CD4-positive, CD25-positive, alpha-beta regulatory T cell (primary cell): Measurements from ENCODE around the gene SNTG2. TPM values are rescaled to one million over a fixed set of nuclear protein-coding genes. Genes with fewer than 3 reads are reported as not detected.
A peak's percentile ranks its signal among the peaks of the same experiment; 100 is the strongest.

Experiments used
- ATAC-seq, 2 donors: fragments of 150-1000 bp; cut with Tn5 transposase; one replicate each; pipeline ENCODE4 v1.10.0; 2021; ENCODE audit warnings: low read depth in 2 of 2, moderate number of reproducible peaks in 2 of 2, moderate library complexity in 1 of 2
- DNase-seq, 3 donors: peaks; one replicate each; pipeline versions ENCODE4 v3.0.0 to v3.0.0-alpha.2; 2012 to 2022; ENCODE audit warnings: mixed read lengths in 1 of 3
- H3K27ac ChIP-seq: one replicate; pipeline ENCODE4 v1.7.0; 2013; ENCODE audit warnings: mild to moderate bottlenecking, low read length; ENCODE audit not compliant: insufficient read depth, poor library complexity, severe bottlenecking
- H3K27me3 ChIP-seq: one replicate; pipeline ENCODE4 v1.7.0; 2013; ENCODE audit warnings: low read length; ENCODE audit not compliant: control insufficient read depth, insufficient read depth
- H3K36me3 ChIP-seq: one replicate; pipeline ENCODE4 v1.7.0; 2013; ENCODE audit warnings: mild to moderate bottlenecking, low read length, moderate library complexity; ENCODE audit not compliant: control insufficient read depth, insufficient read depth
- H3K4me1 ChIP-seq: 2 replicates; pipeline ENCODE4 v1.7.0; 2013; ENCODE audit warnings: mild to moderate bottlenecking, low read length; ENCODE audit not compliant: insufficient read depth, control insufficient read depth, poor library complexity, severe bottlenecking
- H3K4me3 ChIP-seq: one replicate; pipeline ENCODE4 v1.7.0; 2013; ENCODE audit warnings: low read depth, mild to moderate bottlenecking, low read length, moderate library complexity
- H3K9me3 ChIP-seq, 2 experiments: 1 replicate in 1 of 2; 2 replicates in 1 of 2; pipeline ENCODE4 v1.7.0; 2013; ENCODE audit warnings: low read length in 2 of 2, mild to moderate bottlenecking in 1 of 2, moderate library complexity in 1 of 2; ENCODE audit not compliant: control insufficient read depth in 2 of 2
- H3K27ac Mint-ChIP-seq, 3 donors: one replicate each; pipeline ENCODE4 v1.8.0; 2020 to 2022; ENCODE audit warnings: mild to moderate bottlenecking in 3 of 3, mixed read lengths in 3 of 3, moderate library complexity in 2 of 3
- H3K27me3 Mint-ChIP-seq: one replicate; pipeline ENCODE4 v1.8.0; 2022; ENCODE audit warnings: mild to moderate bottlenecking, mixed read lengths
- H3K36me3 Mint-ChIP-seq: one replicate; pipeline ENCODE4 v1.8.0; 2020; ENCODE audit warnings: mixed read lengths
- H3K4me1 Mint-ChIP-seq, 4 donors: one replicate each; pipeline ENCODE4 v1.8.0; 2020 to 2022; ENCODE audit warnings: mixed read lengths in 4 of 4, mild to moderate bottlenecking in 1 of 4
- H3K4me3 Mint-ChIP-seq, 4 donors: one replicate each; pipeline ENCODE4 v1.8.0; 2020 to 2022; ENCODE audit warnings: mild to moderate bottlenecking in 4 of 4, mixed read lengths in 4 of 4, moderate library complexity in 3 of 4
- H3K9me3 Mint-ChIP-seq, 7 donors: one replicate each; pipeline ENCODE4 v1.8.0; 2020 to 2022; ENCODE audit warnings: mixed read lengths in 7 of 7, mild to moderate bottlenecking in 3 of 7, moderate library complexity in 2 of 7
- polyA plus RNA-seq, 4 donors: library from polyadenylated mRNA; unstranded; fragments of 300-500 nt; fragmentation: Illumina TruSeq; gene quantifications; one replicate each; pipeline ENCODE4 v1.2.3, GENCODE V29; 2021
- total RNA-seq: library from RNA; stranded (reverse); gene quantifications from one replicate; pipeline ENCODE4 v1.2.3, GENCODE V29; 2022

The SNTG2 gene
- total and polyA plus RNA-seq, 5 donors from 2014 or later = 0.64 TPM; not detected in 4

DNA sequence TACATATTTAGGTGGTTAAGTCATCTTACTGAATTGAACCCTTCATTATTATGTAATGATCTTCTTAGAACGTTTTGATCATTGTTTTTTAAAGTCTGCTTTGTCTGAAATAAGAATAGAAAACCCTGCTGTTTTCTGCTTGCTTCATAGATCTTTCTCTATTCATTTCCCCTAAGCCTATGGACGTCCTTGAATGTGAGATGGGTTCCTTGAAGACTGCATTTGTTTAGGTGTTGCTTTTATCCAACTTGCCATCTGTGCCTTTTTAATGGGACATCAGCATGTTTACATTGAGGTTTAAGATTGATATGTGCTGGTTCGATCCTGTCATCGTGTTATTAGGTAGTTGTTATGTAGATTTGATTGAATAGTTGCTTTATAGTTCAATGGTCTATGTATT is 95.4 kb downstream of the SNTG2 start:
- H3K27ac Mint-ChIP-seq = no peak overlapping the region
- H3K4me1 ChIP-seq = no peaks in the 10 kb centered on the region
- H3K36me3 Mint-ChIP-seq = no peaks in the 10 kb centered on the region
- no peaks in the 10 kb centered on the region for H3K9me3 ChIP-seq
- H3K27ac ChIP-seq = no peak overlapping the region
- H3K4me1 Mint-ChIP-seq = peaks cover 0 to 5% (median 0%) of the 10 kb centered on the region in 4 donors
- DNase-seq (no peak), ATAC-seq (no peak)
- no peaks in the 10 kb centered on the region for H3K27me3 ChIP-seq
- no peak overlapping the region for H3K4me3 Mint-ChIP-seq
- H3K4me3 ChIP-seq = no peak overlapping the region
- peaks cover 5% of the 10 kb centered on the region for H3K27me3 Mint-ChIP-seq
- no peaks in the 10 kb centered on the region for H3K36me3 ChIP-seq
- H3K9me3 Mint-ChIP-seq = peaks cover 0 to 20% (median 4%) of the 10 kb centered on the region in 7 donors

DNA sequence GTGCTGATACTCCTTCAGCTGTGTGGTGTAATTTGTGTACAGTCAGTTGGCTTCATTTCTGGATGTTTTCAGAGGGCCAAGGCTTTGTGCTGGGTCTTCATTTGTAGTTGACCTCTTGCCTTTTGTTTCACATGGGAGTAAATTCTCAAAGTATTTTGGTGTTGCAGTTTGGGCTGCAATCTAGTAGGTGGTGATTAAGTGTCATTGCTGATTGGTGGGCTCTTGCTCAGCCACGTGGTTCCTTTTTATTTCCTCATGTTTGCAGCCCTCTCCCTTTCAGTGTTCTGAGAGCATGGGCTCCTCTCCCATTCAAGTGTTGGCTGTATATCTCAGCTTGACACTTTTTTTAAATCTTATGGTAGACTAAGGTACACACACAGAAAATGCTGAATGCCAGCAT is 96.8 kb downstream of the SNTG2 start:
- Mint-ChIP-seq H3K36me3 (no peaks in the 10 kb centered on the region), H3K4me3 (no peak overlapping the region), H3K9me3 (peaks cover 0 to 20% (median 4%) of the 10 kb centered on the region in 7 donors), H3K4me1 (peaks cover 0 to 5% (median 2%) of the 10 kb centered on the region in 4 donors), H3K27me3 (peaks cover 5% of the 10 kb centered on the region), H3K27ac (no peak overlapping the region)
- H3K36me3 ChIP-seq = no peaks in the 10 kb centered on the region
- H3K4me1 ChIP-seq = no peaks in the 10 kb centered on the region
- DNase-seq (peak in 1 of 3 donors; percentile 1), ATAC-seq (no peak)
- H3K27me3 ChIP-seq = no peaks in the 10 kb centered on the region
- no peak overlapping the region for H3K27ac ChIP-seq
- H3K9me3 ChIP-seq = no peaks in the 10 kb centered on the region
- H3K4me3 ChIP-seq = no peak overlapping the region

DNA sequence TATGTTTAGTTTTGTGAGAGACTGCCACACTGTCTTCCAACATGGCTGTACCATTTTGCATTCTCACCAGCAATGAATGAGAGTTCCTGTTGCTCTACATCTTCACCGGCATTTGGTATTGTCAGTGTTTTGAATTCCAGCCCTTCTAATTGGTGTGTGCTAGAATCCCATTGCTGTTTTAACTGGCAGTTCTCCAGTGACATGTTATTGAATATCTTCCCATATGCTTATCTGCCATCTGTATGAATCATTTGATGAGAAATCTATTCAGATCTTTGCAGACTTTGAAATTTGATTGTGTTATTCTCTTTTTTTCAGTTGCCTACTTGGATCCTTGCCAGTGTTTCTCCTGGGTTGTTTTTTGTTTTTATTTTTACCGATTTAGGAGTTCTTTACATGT is 99.0 kb downstream of the SNTG2 start:
- no peak for ATAC-seq
- no peaks in the 10 kb centered on the region for H3K36me3 ChIP-seq
- no peak for DNase-seq
- no peak overlapping the region for H3K27ac ChIP-seq
- Mint-ChIP-seq H3K27ac (peak overlapping the region in 1 of 3 donors; percentile 76), H3K9me3 (peaks cover 0 to 11% (median 6%) of the 10 kb centered on the region in 7 donors), H3K27me3 (no peaks in the 10 kb centered on the region), H3K4me1 (peaks cover 0 to 6% (median 3%) of the 10 kb centered on the region in 4 donors), H3K4me3 (no peak overlapping the region), H3K36me3 (no peaks in the 10 kb centered on the region)
- H3K4me3 ChIP-seq = no peak overlapping the region
- no peaks in the 10 kb centered on the region for H3K27me3 ChIP-seq
- H3K9me3 ChIP-seq = no peaks in the 10 kb centered on the region
- no peaks in the 10 kb centered on the region for H3K4me1 ChIP-seq

DNA sequence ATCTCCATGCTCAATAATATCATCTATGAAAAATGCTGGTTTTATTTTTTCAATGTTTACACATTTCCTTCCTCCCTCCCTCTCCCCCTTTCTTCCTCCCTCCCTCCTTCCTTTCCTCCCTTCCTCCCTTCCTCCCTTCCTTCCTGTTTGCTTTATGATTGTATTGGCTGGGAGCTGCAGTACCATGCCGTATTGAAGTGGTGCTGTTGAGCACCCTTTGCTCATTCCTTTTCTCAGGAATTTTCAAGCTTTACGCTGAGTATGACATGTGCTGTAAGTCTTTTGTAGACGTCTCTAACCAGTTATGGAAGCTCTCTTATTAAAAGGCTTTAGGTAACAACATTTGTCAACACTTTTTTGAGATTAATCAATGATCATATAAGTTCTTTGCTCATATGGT is 100.4 kb downstream of the SNTG2 start:
- no peaks in the 10 kb centered on the region for H3K27me3 Mint-ChIP-seq
- Histone ChIP-seq H3K36me3 (no peaks in the 10 kb centered on the region), H3K4me3 (no peak overlapping the region), H3K27ac (no peak overlapping the region), H3K27me3 (no peaks in the 10 kb centered on the region), H3K9me3 (no peaks in the 10 kb centered on the region), H3K4me1 (no peaks in the 10 kb centered on the region)
- no peaks in the 10 kb centered on the region for H3K36me3 Mint-ChIP-seq
- peaks cover 0 to 6% (median 0%) of the 10 kb centered on the region in 4 donors for H3K4me1 Mint-ChIP-seq
- no peak overlapping the region for H3K4me3 Mint-ChIP-seq
- H3K9me3 Mint-ChIP-seq = peaks cover 0 to 10% (median 2%) of the 10 kb centered on the region in 7 donors
- H3K27ac Mint-ChIP-seq = no peak overlapping the region
- DNase-seq (no peak), ATAC-seq (no peak)

DNA sequence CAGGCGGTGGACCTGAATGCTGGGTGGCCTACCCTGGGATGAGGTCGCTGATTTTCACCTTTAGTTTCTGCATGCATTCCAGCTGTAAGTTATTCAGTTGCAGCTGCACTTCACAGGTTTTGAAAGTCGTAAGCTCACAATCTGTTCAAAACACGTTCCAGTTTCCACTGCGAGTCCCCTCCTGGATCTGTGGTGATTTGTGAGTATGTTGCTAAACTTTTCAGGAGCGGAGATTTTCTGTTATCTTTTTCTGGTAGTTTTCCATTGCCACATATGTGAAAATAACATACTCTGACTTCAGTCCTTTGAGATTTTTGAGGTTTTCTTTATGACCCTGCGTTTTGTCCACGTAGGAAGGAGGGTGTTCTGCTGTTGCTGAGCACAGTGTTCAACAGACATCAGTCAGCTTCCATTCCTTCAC is 102.1 kb downstream of the SNTG2 start:
- peaks cover 0 to 6% (median 0%) of the 10 kb centered on the region in 4 donors for H3K4me1 Mint-ChIP-seq
- ATAC-seq (no peak), DNase-seq (no peak)
- Histone ChIP-seq H3K4me1 (no peaks in the 10 kb centered on the region), H3K27ac (no peak overlapping the region), H3K27me3 (no peaks in the 10 kb centered on the region), H3K9me3 (no peaks in the 10 kb centered on the region), H3K36me3 (no peaks in the 10 kb centered on the region), H3K4me3 (no peak overlapping the region)
- H3K9me3 Mint-ChIP-seq = peaks cover 0 to 6% (median 1%) of the 10 kb centered on the region in 7 donors
- H3K27ac Mint-ChIP-seq = no peak overlapping the region
- H3K27me3 Mint-ChIP-seq = no peaks in the 10 kb centered on the region
- no peaks in the 10 kb centered on the region for H3K36me3 Mint-ChIP-seq
- H3K4me3 Mint-ChIP-seq = no peak overlapping the region

DNA sequence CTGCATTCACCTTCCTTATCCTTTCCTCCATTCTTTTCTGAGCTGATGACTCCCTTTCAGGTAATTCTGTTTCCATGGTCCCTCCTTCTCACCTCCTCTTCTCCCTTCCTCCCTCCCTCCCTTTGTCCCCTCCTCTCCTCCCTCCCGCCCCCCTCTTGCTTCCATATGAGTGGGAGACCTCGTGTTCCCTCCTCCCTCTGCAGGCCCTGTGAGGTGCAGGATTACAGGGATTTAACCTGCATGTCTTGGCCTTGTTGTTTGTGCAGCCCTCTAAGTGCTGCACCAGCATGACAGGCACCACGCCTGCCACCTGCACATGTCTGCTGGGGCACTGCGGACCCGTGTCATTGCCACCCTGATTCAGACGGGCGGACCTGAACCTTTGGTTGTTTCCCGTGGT is 103.1 kb downstream of the SNTG2 start:
- H3K9me3 ChIP-seq = no peaks in the 10 kb centered on the region
- Mint-ChIP-seq H3K4me1 (peaks cover 0 to 6% (median 0%) of the 10 kb centered on the region in 4 donors), H3K27me3 (no peaks in the 10 kb centered on the region), H3K4me3 (no peak overlapping the region), H3K27ac (no peak overlapping the region), H3K9me3 (peaks cover 0 to 6% (median 1%) of the 10 kb centered on the region in 7 donors), H3K36me3 (no peaks in the 10 kb centered on the region)
- no peaks in the 10 kb centered on the region for H3K36me3 ChIP-seq
- ATAC-seq = no peak
- no peak overlapping the region for H3K4me3 ChIP-seq
- no peak for DNase-seq
- no peaks in the 10 kb centered on the region for H3K4me1 ChIP-seq
- no peaks in the 10 kb centered on the region for H3K27me3 ChIP-seq
- H3K27ac ChIP-seq = no peak overlapping the region

DNA sequence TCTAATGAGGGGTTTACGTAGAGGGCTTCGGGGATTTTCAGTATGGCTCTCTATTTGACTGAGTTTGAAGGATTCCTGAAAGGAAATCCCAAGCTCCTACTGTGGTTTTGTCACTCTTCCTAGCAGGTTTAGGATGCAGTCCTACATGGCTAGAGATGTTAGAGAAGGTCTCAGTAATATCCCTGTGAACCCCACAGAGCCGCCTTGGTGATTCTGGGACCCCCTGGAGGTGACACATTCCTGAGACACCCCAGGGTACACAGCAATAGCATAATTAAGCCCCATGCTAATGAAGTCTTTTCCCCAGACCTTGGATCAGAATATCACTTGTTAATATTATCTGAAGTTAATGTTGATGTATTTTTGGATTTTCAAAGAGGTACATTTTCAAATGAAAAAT is 103.8 kb downstream of the SNTG2 start:
- H3K36me3 Mint-ChIP-seq = no peaks in the 10 kb centered on the region
- no peak overlapping the region for H3K4me3 ChIP-seq
- no peaks in the 10 kb centered on the region for H3K4me1 ChIP-seq
- no peak overlapping the region for H3K27ac Mint-ChIP-seq
- H3K4me3 Mint-ChIP-seq = no peak overlapping the region
- peaks cover 0 to 6% (median 0%) of the 10 kb centered on the region in 4 donors for H3K4me1 Mint-ChIP-seq
- H3K27me3 Mint-ChIP-seq = no peaks in the 10 kb centered on the region
- peaks cover 0 to 6% (median 1%) of the 10 kb centered on the region in 7 donors for H3K9me3 Mint-ChIP-seq
- DNase-seq (no peak), ATAC-seq (no peak)
- H3K36me3 ChIP-seq = no peaks in the 10 kb centered on the region
- H3K27me3 ChIP-seq = no peaks in the 10 kb centered on the region
- H3K27ac ChIP-seq = no peak overlapping the region
- H3K9me3 ChIP-seq = no peaks in the 10 kb centered on the region

DNA sequence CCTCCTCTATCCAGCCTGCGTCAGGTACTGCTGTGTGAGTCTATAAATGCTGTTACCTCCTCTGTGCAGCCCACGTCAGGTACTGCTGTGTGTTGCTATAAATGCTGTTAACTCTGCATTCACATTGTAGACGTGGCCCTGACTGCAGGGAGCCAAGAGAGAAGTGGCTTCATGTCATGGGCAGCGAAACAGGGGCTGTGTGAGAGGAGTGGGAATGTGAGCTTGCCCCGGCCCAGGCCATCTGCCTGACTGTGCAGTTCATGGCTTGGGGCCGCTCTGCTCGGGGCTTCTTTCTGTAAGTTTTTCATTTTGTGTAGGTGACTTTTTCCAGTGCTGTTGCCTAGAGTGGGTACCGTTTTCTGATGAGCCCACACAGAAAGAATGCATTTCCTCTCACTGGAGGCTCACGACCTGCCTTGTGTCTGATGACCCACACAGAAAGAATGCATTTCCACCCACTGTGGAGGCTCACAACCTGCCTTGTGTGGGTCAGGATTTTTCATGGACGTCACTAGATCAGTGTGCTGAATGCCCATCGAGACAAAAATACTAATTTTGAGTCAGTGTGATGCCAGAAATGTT is 104.5 kb downstream of the SNTG2 start:
- ATAC-seq (no peak), DNase-seq (no peak)
- Histone ChIP-seq H3K4me1 (no peaks in the 10 kb centered on the region), H3K27ac (no peak overlapping the region), H3K4me3 (no peak overlapping the region), H3K9me3 (no peaks in the 10 kb centered on the region), H3K36me3 (no peaks in the 10 kb centered on the region), H3K27me3 (no peaks in the 10 kb centered on the region)
- H3K4me3 Mint-ChIP-seq = no peak overlapping the region
- no peaks in the 10 kb centered on the region for H3K36me3 Mint-ChIP-seq
- H3K27me3 Mint-ChIP-seq = no peaks in the 10 kb centered on the region
- H3K4me1 Mint-ChIP-seq = peaks cover 0 to 6% (median 0%) of the 10 kb centered on the region in 4 donors
- H3K27ac Mint-ChIP-seq = no peak overlapping the region
- H3K9me3 Mint-ChIP-seq = peaks cover 0 to 6% (median 1%) of the 10 kb centered on the region in 7 donors
